HEK293T (cell line): ENCODE measurements around the gene STRIP1.

ENCODE experiments used
- CTCF ChIA-PET: fragments of 350-600 bp; formaldehyde crosslinking; extraction: SDS; loops from one replicate; lab custom pipeline; 2021; ENCODE audit warnings: antibody characterized with exemption, inconsistent platforms; lab: Yijun Ruan, JAX
- POLR2A ChIA-PET: fragments of 350-600 bp; formaldehyde crosslinking; extraction: SDS; loops from one replicate; lab custom pipeline; 2020; ENCODE audit warnings: antibody characterized with exemption, inconsistent platforms; lab: Yijun Ruan, JAX
- DNase-seq: peaks from one replicate; pipeline ENCODE4 v3.0.0; 2012; ENCODE audit warnings: mixed read lengths; ENCODE audit errors: extremely low spot score
- ARNT ChIP-seq: fragments of 450-650 bp; IDR thresholded peaks from 2 replicates; pipeline ENCODE4 v1.6.1; 2017; ENCODE audit warnings: mild to moderate bottlenecking
- BHLHE40 ChIP-seq: fragments of 450-650 bp; IDR thresholded peaks from 2 replicates; pipeline ENCODE4 v1.6.1; 2016; ENCODE audit warnings: mild to moderate bottlenecking, moderate library complexity, borderline replicate concordance
- CTBP1 ChIP-seq: fragments of 450-650 bp; IDR thresholded peaks from 2 replicates; pipeline ENCODE4 v1.6.1; 2016; ENCODE audit warnings: borderline replicate concordance
- ELF4 ChIP-seq: fragments of 450-650 bp; IDR thresholded peaks from 2 replicates; pipeline ENCODE4 v1.6.1; 2017; ENCODE audit warnings: antibody characterized with exemption
- FOXA1 ChIP-seq: fragments of 450-650 bp; IDR thresholded peaks from 2 replicates; pipeline ENCODE4 v1.6.1; 2016; ENCODE audit warnings: mild to moderate bottlenecking
- FOXK2 ChIP-seq: fragments of 450-650 bp; IDR thresholded peaks from 2 replicates; pipeline ENCODE4 v1.6.1; 2016; ENCODE audit warnings: mild to moderate bottlenecking
- FOXM1 ChIP-seq: fragments of 450-650 bp; IDR thresholded peaks from 2 replicates; pipeline ENCODE4 v1.6.1; 2017; ENCODE audit warnings: mild to moderate bottlenecking, borderline replicate concordance
- HDGF ChIP-seq: fragments of 450-650 bp; IDR thresholded peaks from 2 replicates; pipeline ENCODE4 v1.6.1; 2017; ENCODE audit warnings: antibody characterized with exemption, borderline replicate concordance
- L3MBTL2 ChIP-seq: fragments of 450-650 bp; conservative IDR thresholded peaks from 2 replicates; pipeline ENCODE4 v1.6.1; 2016; ENCODE audit warnings: mild to moderate bottlenecking
- LEF1 ChIP-seq: fragments of 450-650 bp; IDR thresholded peaks from 2 replicates; pipeline ENCODE4 v1.6.1; 2017; ENCODE audit warnings: mild to moderate bottlenecking, borderline replicate concordance
- NFRKB ChIP-seq: fragments of 450-650 bp; IDR thresholded peaks from 2 replicates; pipeline ENCODE4 v1.6.1; 2016; ENCODE audit warnings: mild to moderate bottlenecking, moderate library complexity
- PKNOX1 ChIP-seq: fragments of 450-650 bp; IDR thresholded peaks from 2 replicates; pipeline ENCODE4 v1.6.1; 2016
- SP1 ChIP-seq: fragments of 450-650 bp; IDR thresholded peaks from 2 replicates; pipeline ENCODE4 v1.6.1; 2017
- SUZ12 ChIP-seq: fragments of 450-650 bp; IDR thresholded peaks from 2 replicates; pipeline ENCODE4 v1.6.1; 2016; ENCODE audit warnings: mild to moderate bottlenecking
- TARDBP ChIP-seq: fragments of 450-650 bp; IDR thresholded peaks from 2 replicates; pipeline ENCODE4 v1.6.1; 2016
- ZNF384 ChIP-seq: fragments of 450-650 bp; IDR thresholded peaks from 2 replicates; pipeline ENCODE4 v1.6.1; 2016

Gene STRIP1

GRCh38 chr1:110051262-110051648, 16.8 kb downstream of the STRIP1 start:
- CTCF ChIA-PET, result interaction anchor here (1.0 to 5.2 kb wide), 3 partner anchors 9 to 53 kb away, joined by 4 to 34 read pairs (median 14); no protein-coding TSS in a partner anchor

GRCh38 chr1:110053552-110054428, 19.4 kb downstream of the STRIP1 start:
- TF ChIP-seq HDGF, result 0 out of 2 replicates have a peak, but pooled peaks have one; percentile 33
- no peak for TF ChIP-seq ELF4
- CTCF ChIA-PET, result interaction anchor here (0.5 to 5.2 kb wide), 12 partner anchors 9 to 442 kb away, joined by 3 to 34 read pairs (median 4); partner anchors contain the start of gene STRIP1
- DNase-seq, result peak; percentile 85
- POLR2A ChIA-PET, result no interaction called here

More at GRCh38 chr1:110051262-110051648, 16.8 kb downstream of the STRIP1 start:
- POLR2A ChIA-PET, result interaction anchor here (1.3 to 3.2 kb wide), 2 partner anchors 14 to 16 kb away, joined by 3 to 15 read pairs; partner anchors contain the start of gene STRIP1
- TF ChIP-seq FOXM1 (no peak), BHLHE40 (no peak), FOXK2 (no peak), SP1 (no peak), ELF4 (no peak), SUZ12 (no peak), LEF1 (no peak), TARDBP (no peak)
- no peak for DNase-seq

- ChIA-PET POLR2A (interaction anchor here (1.6 kb wide), 1 partner anchor 21 kb away, joined by 6 read pairs; the partner anchor contains the start of gene STRIP1), CTCF (interaction anchor here (0.7 to 5.2 kb wide), 2 partner anchors 31 to 49 kb away, joined by 3 to 34 read pairs; no protein-coding TSS in a partner anchor)
- no peak for DNase-seq
- no peak for TF ChIP-seq FOXA1
- TF ChIP-seq SUZ12, result no peak
- TF ChIP-seq FOXK2, result no peak
- TF ChIP-seq ARNT, result no peak
- no peak for TF ChIP-seq NFRKB
- no peak for TF ChIP-seq CTBP1
- TF ChIP-seq ZNF384, result no peak
- no peak for TF ChIP-seq ELF4
- TF ChIP-seq BHLHE40, result no peak
- TF ChIP-seq TARDBP, result no peak
- no peak for TF ChIP-seq LEF1
- no peak for TF ChIP-seq HDGF
- TF ChIP-seq PKNOX1, result no peak
- no peak for TF ChIP-seq SP1
- TF ChIP-seq FOXM1, result no peak
- no peak for TF ChIP-seq L3MBTL2
Measured at GRCh38 chr1:110055493-110056284, 21.3 kb downstream of the STRIP1 start.

- ChIA-PET CTCF (interaction anchor here (1.3 kb wide), 1 partner anchor 40 kb away, joined by 3 read pairs; no protein-coding TSS in a partner anchor), POLR2A (interaction anchor here (1.6 kb wide), 1 partner anchor 22 kb away, joined by 6 read pairs; the partner anchor contains the start of gene STRIP1)
- TF ChIP-seq FOXK2, result no peak
- TF ChIP-seq SUZ12, result no peak
- no peak for TF ChIP-seq TARDBP
- TF ChIP-seq L3MBTL2, result no peak
- TF ChIP-seq ZNF384, result no peak
- no peak for TF ChIP-seq CTBP1
- no peak for TF ChIP-seq SP1
- TF ChIP-seq HDGF, result no peak
- no peak for TF ChIP-seq FOXA1
- no peak for TF ChIP-seq BHLHE40
- TF ChIP-seq ARNT, result no peak
- TF ChIP-seq LEF1, result no peak
- DNase-seq, result no peak
Measured at GRCh38 chr1:110056285-110056683, 21.9 kb downstream of the STRIP1 start.

- POLR2A ChIA-PET, result no interaction called here
Measured at GRCh38 chr1:110056776-110057175, 22.4 kb downstream of the STRIP1 start.

More at GRCh38 chr1:110056776-110057175, 22.4 kb downstream of the STRIP1 start:
- CTCF ChIA-PET, result interaction anchor here (1.3 to 1.5 kb wide), 2 partner anchors 31 to 40 kb away, joined by 3 to 8 read pairs; no protein-coding TSS in a partner anchor
- DNase-seq, result no peak
- TF ChIP-seq SUZ12, result no peak
- TF ChIP-seq HDGF, result no peak
- no peak for TF ChIP-seq NFRKB
- no peak for TF ChIP-seq CTBP1
- no peak for TF ChIP-seq LEF1
- no peak for TF ChIP-seq PKNOX1
- no peak for TF ChIP-seq TARDBP
- TF ChIP-seq ELF4, result no peak
- no peak for TF ChIP-seq FOXA1
- TF ChIP-seq ARNT, result no peak
